Measurements from ENCODE around the gene ORC5.
A peak's percentile ranks its signal among the peaks of the same experiment; 100 is the strongest.

Gene ORC5

GRCh38 chr7:104127204-104127603, 80.6 kb downstream of the ORC5 start:
- DNase-seq (ENCODE audit: low read depth), result no peak
- H3K4me3 ChIP-seq (ENCODE audit: low read depth, low read length), result no peak overlapping the region
- TF ChIP-seq, protein P1, sequence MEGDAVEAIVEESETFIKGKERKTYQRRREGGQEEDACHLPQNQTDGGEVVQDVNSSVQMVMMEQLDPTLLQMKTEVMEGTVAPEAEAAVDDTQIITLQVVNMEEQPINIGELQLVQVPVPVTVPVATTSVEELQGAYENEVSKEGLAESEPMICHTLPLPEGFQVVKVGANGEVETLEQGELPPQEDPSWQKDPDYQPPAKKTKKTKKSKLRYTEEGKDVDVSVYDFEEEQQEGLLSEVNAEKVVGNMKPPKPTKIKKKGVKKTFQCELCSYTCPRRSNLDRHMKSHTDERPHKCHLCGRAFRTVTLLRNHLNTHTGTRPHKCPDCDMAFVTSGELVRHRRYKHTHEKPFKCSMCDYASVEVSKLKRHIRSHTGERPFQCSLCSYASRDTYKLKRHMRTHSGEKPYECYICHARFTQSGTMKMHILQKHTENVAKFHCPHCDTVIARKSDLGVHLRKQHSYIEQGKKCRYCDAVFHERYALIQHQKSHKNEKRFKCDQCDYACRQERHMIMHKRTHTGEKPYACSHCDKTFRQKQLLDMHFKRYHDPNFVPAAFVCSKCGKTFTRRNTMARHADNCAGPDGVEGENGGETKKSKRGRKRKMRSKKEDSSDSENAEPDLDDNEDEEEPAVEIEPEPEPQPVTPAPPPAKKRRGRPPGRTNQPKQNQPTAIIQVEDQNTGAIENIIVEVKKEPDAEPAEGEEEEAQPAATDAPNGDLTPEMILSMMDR (IDR thresholded peaks at IDR 0.05; ENCODE audit: low read depth, low read length, missing control alignments), result no peak
- in situ Hi-C loops (cut with HindIII; ENCODE audit: low sequenced_read_pairs), result no loop called here

DNA sequence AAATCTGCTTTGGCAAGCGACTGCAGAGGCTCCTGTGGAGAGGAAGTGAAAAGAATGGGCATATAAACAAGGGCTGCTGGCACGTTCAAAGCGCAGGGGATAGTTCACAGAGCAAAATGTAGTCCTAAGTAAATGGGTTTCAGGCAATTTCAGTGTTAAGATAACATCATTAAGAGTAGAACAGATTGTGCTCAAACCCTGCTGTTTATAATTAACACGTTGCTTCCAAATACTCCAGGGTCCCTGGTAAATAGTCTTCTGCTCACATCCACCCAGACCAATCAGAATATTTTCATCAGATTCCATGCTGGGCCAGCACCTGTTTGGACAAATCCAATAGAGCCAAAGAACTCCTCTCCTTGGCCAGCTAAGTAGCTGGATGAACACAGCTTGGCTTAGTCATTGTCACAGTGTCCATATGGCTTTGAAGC, 81.4 kb downstream of the ORC5 start:
- in situ Hi-C loops (cut with HindIII; ENCODE audit: low sequenced_read_pairs), result no loop called here
- TF ChIP-seq, protein P1 (IDR thresholded peaks at IDR 0.05; ENCODE audit: low read depth, low read length, missing control alignments), result no peak
- DNase-seq (ENCODE audit: low read depth), result peak; percentile 27
- H3K4me3 ChIP-seq (ENCODE audit: low read depth, low read length), result no peak overlapping the region

DNA sequence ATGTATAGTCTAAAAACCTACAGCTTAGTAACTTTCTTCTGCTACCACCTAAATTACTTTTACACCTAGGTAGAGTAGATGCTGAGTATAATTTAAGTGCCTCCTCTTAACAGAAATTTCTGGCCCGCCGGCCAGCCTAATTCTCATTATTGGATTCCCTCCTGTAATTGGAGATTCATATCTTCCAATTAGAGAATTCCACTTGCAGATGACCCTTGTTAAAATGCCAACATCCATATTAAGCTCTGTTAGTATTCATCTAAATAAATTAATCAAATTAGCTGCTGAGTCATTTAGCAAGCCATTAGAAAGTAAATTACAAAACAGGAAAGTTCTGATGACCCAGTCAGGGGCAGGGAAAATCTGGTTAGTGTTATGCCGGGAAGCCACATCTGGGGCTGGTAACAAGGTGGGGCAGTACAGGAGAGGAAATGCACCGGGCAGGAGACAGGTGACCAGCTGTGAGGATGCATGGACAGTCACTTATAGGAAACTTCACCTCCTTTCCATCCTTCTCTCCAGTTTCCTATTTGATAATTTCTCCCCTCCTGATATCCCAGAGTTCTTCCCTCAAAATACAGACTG, 82.8 kb downstream of the ORC5 start:
- TF ChIP-seq, protein P1 (IDR thresholded peaks at IDR 0.05; ENCODE audit: low read depth, low read length, missing control alignments), result no peak
- in situ Hi-C loops (cut with HindIII; ENCODE audit: low sequenced_read_pairs), result no loop called here
- no peak for DNase-seq (ENCODE audit: low read depth)
- H3K4me3 ChIP-seq (ENCODE audit: low read depth, low read length), result no peak overlapping the region

- TF ChIP-seq, protein P1 (IDR thresholded peaks at IDR 0.05; ENCODE audit: low read depth, low read length, missing control alignments), result no peak
- in situ Hi-C loops (cut with HindIII; ENCODE audit: low sequenced_read_pairs), result no loop called here
- H3K4me3 ChIP-seq (ENCODE audit: low read depth, low read length), result no peak overlapping the region
- DNase-seq (ENCODE audit: low read depth), result no peak
These were observed 83.3 kb downstream of the ORC5 start for GRCh38 chr7:104124469-104124868.

GRCh38 chr7:104123786-104124185, 84.0 kb downstream of the ORC5 start:
- DNase-seq (ENCODE audit: low read depth), result no peak
- H3K4me3 ChIP-seq (ENCODE audit: low read depth, low read length), result no peak overlapping the region
- TF ChIP-seq, protein P1 (IDR thresholded peaks at IDR 0.05; ENCODE audit: low read depth, low read length, missing control alignments), result no peak
- in situ Hi-C loops (cut with HindIII; ENCODE audit: low sequenced_read_pairs), result no loop called here

GRCh38 chr7:104113788-104114187, 94.0 kb downstream of the ORC5 start:
- in situ Hi-C loops (cut with HindIII; ENCODE audit: low sequenced_read_pairs), result no loop called here
- TF ChIP-seq, protein P1 (IDR thresholded peaks at IDR 0.05; ENCODE audit: low read depth, low read length, missing control alignments), result no peak
- DNase-seq (ENCODE audit: low read depth), result no peak
- no peak overlapping the region for H3K4me3 ChIP-seq (ENCODE audit: low read depth, low read length)
